Trophoblast cell (in vitro differentiated cells and primary cell): ENCODE data around the gene NT5C2.

Source experiments
- DNase-seq, 2 donors: peaks; one replicate each; pipeline ENCODE4 v3.0.0-alpha.2; 2016
- H2AFZ ChIP-seq: 2 replicates; pipeline ENCODE4 v1.6.1; 2013; ENCODE audit warnings: low read length, moderate library complexity, mild to moderate bottlenecking; ENCODE audit not compliant: insufficient read depth, poor library complexity
- H2AK5ac ChIP-seq: 2 replicates; pipeline ENCODE4 v1.6.1; 2013; ENCODE audit warnings: mild to moderate bottlenecking, low read length
- H2BK120ac ChIP-seq: 2 replicates; pipeline ENCODE4 v1.6.1; 2013; ENCODE audit warnings: low read length, mild to moderate bottlenecking, moderate library complexity; ENCODE audit not compliant: insufficient read depth, poor library complexity
- H2BK12ac ChIP-seq: 2 replicates; pipeline ENCODE4 v1.6.1; 2013; ENCODE audit warnings: mild to moderate bottlenecking, low read length, moderate library complexity
- H2BK5ac ChIP-seq: 2 replicates; pipeline ENCODE4 v1.6.1; 2013; ENCODE audit warnings: low read length, low read depth, moderate library complexity, mild to moderate bottlenecking; ENCODE audit not compliant: poor library complexity
- H3K14ac ChIP-seq: 2 replicates; pipeline ENCODE4 v1.6.1; 2013; ENCODE audit warnings: mild to moderate bottlenecking, low read length
- H3K18ac ChIP-seq: 2 replicates; pipeline ENCODE4 v1.6.1; 2013; ENCODE audit warnings: mild to moderate bottlenecking, low read length
- H3K23ac ChIP-seq: 2 replicates; pipeline ENCODE4 v1.6.1; 2013; ENCODE audit warnings: low read length
- H3K27ac ChIP-seq: 2 replicates; pipeline ENCODE4 v1.5.1; 2013; ENCODE audit warnings: low read depth, mild to moderate bottlenecking, inconsistent platforms, low read length, moderate library complexity
- H3K27me3 ChIP-seq: 2 replicates; pipeline ENCODE4 v1.6.1; 2013; ENCODE audit warnings: inconsistent platforms, mild to moderate bottlenecking, low read length, moderate library complexity; ENCODE audit not compliant: insufficient read depth
- H3K36me3 ChIP-seq, 2 experiments: 1 replicate in 1 of 2; 2 replicates in 1 of 2; pipeline ENCODE4 v1.6.1; 2013; ENCODE audit warnings: low read length in 2 of 2, mild to moderate bottlenecking in 2 of 2, moderate library complexity in 1 of 2; ENCODE audit not compliant: insufficient read depth in 2 of 2, control insufficient read depth in 1 of 2
- H3K4ac ChIP-seq: 2 replicates; pipeline ENCODE4 v1.6.1; 2013; ENCODE audit warnings: low read depth, mild to moderate bottlenecking, low read length, moderate library complexity
- H3K4me1 ChIP-seq, 2 experiments: 1 replicate in 1 of 2; 2 replicates in 1 of 2; pipeline ENCODE4 v1.6.1; 2013; ENCODE audit warnings: low read length in 2 of 2, mild to moderate bottlenecking in 2 of 2, moderate library complexity in 1 of 2; ENCODE audit not compliant: insufficient read depth in 2 of 2, control insufficient read depth in 1 of 2
- H3K4me2 ChIP-seq: 2 replicates; pipeline ENCODE4 v1.6.1; 2013; ENCODE audit warnings: inconsistent platforms, mild to moderate bottlenecking, low read length, moderate library complexity
- H3K4me3 ChIP-seq: 2 replicates; pipeline ENCODE4 v1.5.1; 2013; ENCODE audit warnings: mild to moderate bottlenecking, low read depth, low read length, inconsistent platforms
- H3K79me1 ChIP-seq: one replicate; pipeline ENCODE4 v1.6.1; 2013; ENCODE audit warnings: low read length
- H3K79me2 ChIP-seq: 2 replicates; pipeline ENCODE4 v1.6.1; 2013; ENCODE audit warnings: low read length, mild to moderate bottlenecking; ENCODE audit not compliant: control insufficient read depth, insufficient read depth, poor library complexity
- H3K9ac ChIP-seq: 2 replicates; pipeline ENCODE4 v1.6.1; 2013; ENCODE audit warnings: mild to moderate bottlenecking, low read length
- H3K9me3 ChIP-seq: 2 replicates; pipeline ENCODE4 v1.6.1; 2013; ENCODE audit warnings: low read depth, mild to moderate bottlenecking, control low read depth, inconsistent platforms, low read length; ENCODE audit not compliant: insufficient read depth
- H4K12ac ChIP-seq: 2 replicates; pipeline ENCODE4 v1.6.1; 2013; ENCODE audit warnings: low read depth, mild to moderate bottlenecking, low read length, moderate library complexity
- H4K8ac ChIP-seq: 2 replicates; pipeline ENCODE4 v1.6.1; 2013; ENCODE audit warnings: low read depth, mild to moderate bottlenecking, low read length, moderate library complexity
- H4K91ac ChIP-seq: one replicate; pipeline ENCODE4 v1.6.1; 2013; ENCODE audit warnings: low read depth, mild to moderate bottlenecking, low read length, moderate library complexity
- whole genome bisulfite sequencing: extraction: QIAGEN DNeasy Blood & Tissue Kit; methylation state at CpG from one replicate; pipeline ENCODE4 v1.1.7; 2013; ENCODE audit warnings: missing lambda C conversion rate; ENCODE audit not compliant: insufficient read length, insufficient coverage; ENCODE audit errors: extremely low coverage; 5-methylcytosine and 5-hydroxymethylcytosine counted together

NT5C2 gene

DNA sequence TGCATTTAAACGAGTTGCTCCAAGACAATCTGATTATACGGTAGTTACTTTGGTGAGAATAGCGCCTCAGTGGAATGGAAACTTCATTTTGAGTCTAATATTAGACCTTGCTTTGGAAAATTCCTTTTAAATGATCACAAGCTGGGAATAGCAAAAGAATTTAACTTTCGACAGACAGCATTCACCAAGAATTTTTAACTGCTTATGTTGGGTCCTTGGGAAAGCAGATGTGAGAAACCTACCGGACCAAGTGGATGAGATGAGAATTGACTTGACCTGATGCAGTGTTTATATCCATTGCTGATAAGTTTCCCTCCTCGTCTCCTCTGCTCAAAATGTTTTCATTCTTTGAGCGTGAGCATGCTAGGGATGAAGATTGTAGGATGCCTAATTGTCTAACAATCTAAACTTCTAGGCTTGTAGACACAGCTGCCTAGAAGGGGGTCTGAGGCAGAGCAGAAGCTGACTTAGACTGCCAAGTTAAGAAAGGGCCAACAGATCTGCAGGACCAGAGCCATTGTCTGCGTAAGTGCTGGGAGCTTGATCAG is 148.1 kb downstream of the NT5C2 start:
- no peak overlapping the region for H4K12ac ChIP-seq
- no peaks in the 10 kb centered on the region for H3K27me3 ChIP-seq
- no CpG with 5 or more reads among the region's 8 CpGs for WGBS
- H3K18ac ChIP-seq, result no peak overlapping the region
- H2AFZ ChIP-seq, result no peak overlapping the region
- no peaks in the 10 kb centered on the region for H3K36me3 ChIP-seq
- DNase-seq, result peak; percentile 72 to 90
- no peak overlapping the region for H3K4me3 ChIP-seq
- no peaks in the 10 kb centered on the region for H3K79me2 ChIP-seq
- H3K4ac ChIP-seq, result no peak overlapping the region
- no peak overlapping the region for H4K91ac ChIP-seq
- no peak overlapping the region for H3K9ac ChIP-seq
- H3K4me2 ChIP-seq, result no peak overlapping the region
- H2AK5ac ChIP-seq, result no peak overlapping the region
- no peak overlapping the region for H3K14ac ChIP-seq
- no peaks in the 10 kb centered on the region for H3K9me3 ChIP-seq
- no peak overlapping the region for H3K27ac ChIP-seq
- no peaks in the 10 kb centered on the region for H3K79me1 ChIP-seq
- no peak overlapping the region for H2BK120ac ChIP-seq
- H4K8ac ChIP-seq, result no peak overlapping the region
- H3K4me1 ChIP-seq, result peaks cover 0 to 14% of the 10 kb centered on the region in 2 experiments
- no peak overlapping the region for H2BK5ac ChIP-seq
- no peak overlapping the region for H2BK12ac ChIP-seq
- H3K23ac ChIP-seq, result no peak overlapping the region

GRCh38 chr10:103042908-103043307 is 150.2 kb downstream of the NT5C2 start:
- WGBS, result no CpG with 5 or more reads among the region's 7 CpGs
- Histone ChIP-seq H2AFZ (no peak overlapping the region), H3K4me2 (no peak overlapping the region), H3K79me2 (no peaks in the 10 kb centered on the region), H4K8ac (no peak overlapping the region), H3K36me3 (no peaks in the 10 kb centered on the region), H2BK5ac (no peak overlapping the region), H3K9me3 (no peaks in the 10 kb centered on the region), H3K18ac (no peak overlapping the region), H3K79me1 (no peaks in the 10 kb centered on the region), H2BK120ac (no peak overlapping the region), H2AK5ac (no peak overlapping the region), H3K27ac (no peak overlapping the region), H4K91ac (no peak overlapping the region), H4K12ac (no peak overlapping the region), H3K9ac (no peak overlapping the region), H3K23ac (no peak overlapping the region), H3K4ac (no peak overlapping the region), H2BK12ac (no peak overlapping the region), H3K4me1 (peaks cover 0 to 14% of the 10 kb centered on the region in 2 experiments), H3K14ac (no peak overlapping the region), H3K4me3 (no peak overlapping the region), H3K27me3 (no peaks in the 10 kb centered on the region)
- DNase-seq, result no peak

GRCh38 chr10:103042129-103042528 is 150.9 kb downstream of the NT5C2 start:
- Histone ChIP-seq H4K91ac (no peak overlapping the region), H3K27me3 (no peaks in the 10 kb centered on the region), H3K79me1 (no peaks in the 10 kb centered on the region), H3K9ac (no peak overlapping the region), H3K4ac (no peak overlapping the region), H4K12ac (no peak overlapping the region), H2AFZ (no peak overlapping the region), H3K79me2 (no peaks in the 10 kb centered on the region), H3K14ac (no peak overlapping the region), H2BK12ac (no peak overlapping the region), H3K4me3 (no peak overlapping the region), H3K23ac (no peak overlapping the region), H2AK5ac (no peak overlapping the region), H3K27ac (no peak overlapping the region), H2BK5ac (no peak overlapping the region), H3K9me3 (no peaks in the 10 kb centered on the region), H3K4me2 (no peak overlapping the region), H3K18ac (no peak overlapping the region), H3K36me3 (no peaks in the 10 kb centered on the region), H2BK120ac (no peak overlapping the region), H3K4me1 (peaks cover 0 to 14% of the 10 kb centered on the region in 2 experiments), H4K8ac (no peak overlapping the region)
- DNase-seq, result no peak
- WGBS, result no CpG with 5 or more reads among the region's 5 CpGs

- no peak overlapping the region for H4K8ac ChIP-seq
- no peak overlapping the region for H3K4me2 ChIP-seq
- no peak overlapping the region for H3K18ac ChIP-seq
- no peak overlapping the region for H3K23ac ChIP-seq
- H2BK120ac ChIP-seq, result no peak overlapping the region
- no peak overlapping the region for H3K27ac ChIP-seq
- H3K79me2 ChIP-seq, result no peaks in the 10 kb centered on the region
- DNase-seq, result no peak
- no peak overlapping the region for H3K4ac ChIP-seq
- no peak overlapping the region for H4K12ac ChIP-seq
- H3K9ac ChIP-seq, result no peak overlapping the region
- no CpG with 5 or more reads among the region's 6 CpGs for WGBS
- no peaks in the 10 kb centered on the region for H3K27me3 ChIP-seq
- no peak overlapping the region for H2BK12ac ChIP-seq
- no peak overlapping the region for H4K91ac ChIP-seq
- no peak overlapping the region for H2BK5ac ChIP-seq
- no peaks in the 10 kb centered on the region for H3K79me1 ChIP-seq
- no peaks in the 10 kb centered on the region for H3K36me3 ChIP-seq
- no peak overlapping the region for H3K14ac ChIP-seq
- H3K4me1 ChIP-seq, result peaks cover 0 to 14% of the 10 kb centered on the region in 2 experiments
- H2AFZ ChIP-seq, result no peak overlapping the region
- H3K9me3 ChIP-seq, result no peaks in the 10 kb centered on the region
- no peak overlapping the region for H2AK5ac ChIP-seq
- no peak overlapping the region for H3K4me3 ChIP-seq
Observed at GRCh38 chr10:103041391-103041790, 151.7 kb downstream of the NT5C2 start.
